Hepatocyte (in vitro differentiated cells): ENCODE results near the gene RNF111. TPM values are rescaled to one million over a fixed set of nuclear protein-coding genes. Genes with fewer than 3 reads are reported as not detected.
A peak's percentile ranks its signal among the peaks of the same experiment; 100 is the strongest.

Experiments used
- DNase-seq: peaks from one replicate; pipeline ENCODE4 v3.0.0-alpha.2; 2016; ENCODE audit warnings: low spot score
- H2AFZ ChIP-seq: fragments of 200-600 bp; sonication (generic); 2 replicates; pipeline ENCODE4 v1.6.0; 2016; ENCODE audit warnings: antibody characterized with exemption, mild to moderate bottlenecking
- H3K27ac ChIP-seq: fragments of 200-600 bp; sonication (generic); 2 replicates; pipeline ENCODE4 v1.5.1; 2016; ENCODE audit warnings: mild to moderate bottlenecking
- H3K27me3 ChIP-seq: fragments of 200-600 bp; sonication (generic); 2 replicates; pipeline ENCODE4 v1.6.1; 2016
- H3K36me3 ChIP-seq: fragments of 200-600 bp; sonication (generic); replicated peaks from 2 replicates; pipeline ENCODE4 v1.5.1; 2016; ENCODE audit warnings: low read depth; ENCODE audit not compliant: insufficient read depth
- H3K4me1 ChIP-seq: fragments of 200-600 bp; sonication (generic); 2 replicates; pipeline ENCODE4 v1.5.1; 2016; ENCODE audit warnings: mild to moderate bottlenecking, moderate library complexity; ENCODE audit not compliant: insufficient read depth
- H3K4me2 ChIP-seq: fragments of 200-600 bp; sonication (generic); 2 replicates; pipeline ENCODE4 v1.6.0; 2016
- H3K4me3 ChIP-seq: fragments of 200-600 bp; sonication (generic); 2 replicates; pipeline ENCODE4 v1.5.1; 2016; ENCODE audit warnings: mild to moderate bottlenecking
- H3K79me2 ChIP-seq: fragments of 200-600 bp; sonication (generic); 2 replicates; pipeline ENCODE4 v1.6.0; 2017; ENCODE audit warnings: mild to moderate bottlenecking
- H3K9me2 ChIP-seq: fragments of 200-600 bp; sonication (generic); replicated peaks from 2 replicates; pipeline ENCODE4 v1.6.0; 2017; ENCODE audit warnings: mild to moderate bottlenecking; ENCODE audit not compliant: insufficient read depth
- H3K9me3 ChIP-seq: fragments of 200-600 bp; sonication (generic); 2 replicates; pipeline ENCODE4 v1.5.1; 2016; ENCODE audit warnings: low read depth, mild to moderate bottlenecking
- H4K20me1 ChIP-seq: fragments of 200-600 bp; sonication (generic); 2 replicates; pipeline ENCODE4 v1.6.0; 2016; ENCODE audit warnings: mild to moderate bottlenecking; ENCODE audit not compliant: insufficient read depth, poor library complexity, severe bottlenecking
- EZH2 ChIP-seq: fragments of 200-600 bp; sonication (generic); IDR thresholded peaks from 2 replicates; pipeline ENCODE4 v1.6.1; 2016; ENCODE audit warnings: antibody characterized with exemption, mild to moderate bottlenecking, borderline replicate concordance
- EZH2phosphoT487 ChIP-seq: fragments of 200-600 bp; sonication (generic); IDR thresholded peaks from one replicate; pipeline ENCODE4 v1.6.1; 2018; ENCODE audit warnings: antibody characterized with exemption, mild to moderate bottlenecking, low read depth, moderate library complexity; ENCODE audit not compliant: unreplicated experiment, severe bottlenecking
- WGBS: methylation state at CpG from one replicate; pipeline ENCODE4 v1.1.6; 2016; ENCODE audit warnings: low lambda C conversion rate; ENCODE audit errors: missing lambda C conversion rate; 5-methylcytosine and 5-hydroxymethylcytosine counted together
- polyA plus RNA-seq: library from polyadenylated mRNA; unstranded; fragments of >200 nt; fragmentation: Nextera tagmentation; extraction: Ambion mirVana; gene quantifications from 2 replicates; pipeline ENCODE4 v1.2.1, GENCODE V29; 2016
- total RNA-seq: library from RNA; depleted of rRNA; stranded (reverse); fragments of >200 nt; gene quantifications from 2 replicates; pipeline ENCODE4 v1.2.3, GENCODE V29; 2014
- TF ChIP-seq, protein P1 (sequence below): fragments of 200-600 bp; sonication (generic); IDR thresholded peaks from 2 replicates; pipeline ENCODE4 v1.5.1; 2016; ENCODE audit warnings: antibody characterized with exemption, mild to moderate bottlenecking; ENCODE audit not compliant: poor library complexity

Gene RNF111
- total and polyA plus RNA-seq, 2 experiments from 2014 or later = 11.3 to 22.1 TPM

DNA sequence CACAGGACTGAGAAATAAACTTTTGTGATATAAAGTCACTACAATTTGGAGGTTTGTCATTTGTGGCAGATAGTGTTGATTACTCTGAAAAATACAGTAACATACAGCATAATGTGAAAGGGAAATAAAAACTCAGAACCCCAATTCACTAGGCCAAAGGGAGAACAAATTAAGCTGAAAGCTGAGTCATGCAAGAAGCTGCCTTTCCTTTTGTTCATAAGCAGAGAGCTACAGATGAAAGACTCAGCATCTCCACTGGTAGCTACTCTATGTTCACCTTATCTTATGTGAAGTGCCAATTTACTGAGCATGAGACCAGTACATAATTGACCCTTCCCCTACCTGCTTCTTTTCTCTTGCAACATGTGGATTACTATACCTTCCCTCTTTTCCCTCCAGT, 34.7 kb upstream of the RNF111 start:
- Histone ChIP-seq H4K20me1 (no peaks in the 10 kb centered on the region), H3K27ac (no peak overlapping the region), H3K4me1 (no peaks in the 10 kb centered on the region), H3K9me3 (no peaks in the 10 kb centered on the region), H3K79me2 (no peaks in the 10 kb centered on the region), H3K4me3 (no peak overlapping the region), H3K4me2 (no peak overlapping the region), H3K36me3 (no peaks in the 10 kb centered on the region), H3K9me2 (no peaks in the 10 kb centered on the region), H2AFZ (no peak overlapping the region), H3K27me3 (no peaks in the 10 kb centered on the region)
- TF ChIP-seq, protein P1, sequence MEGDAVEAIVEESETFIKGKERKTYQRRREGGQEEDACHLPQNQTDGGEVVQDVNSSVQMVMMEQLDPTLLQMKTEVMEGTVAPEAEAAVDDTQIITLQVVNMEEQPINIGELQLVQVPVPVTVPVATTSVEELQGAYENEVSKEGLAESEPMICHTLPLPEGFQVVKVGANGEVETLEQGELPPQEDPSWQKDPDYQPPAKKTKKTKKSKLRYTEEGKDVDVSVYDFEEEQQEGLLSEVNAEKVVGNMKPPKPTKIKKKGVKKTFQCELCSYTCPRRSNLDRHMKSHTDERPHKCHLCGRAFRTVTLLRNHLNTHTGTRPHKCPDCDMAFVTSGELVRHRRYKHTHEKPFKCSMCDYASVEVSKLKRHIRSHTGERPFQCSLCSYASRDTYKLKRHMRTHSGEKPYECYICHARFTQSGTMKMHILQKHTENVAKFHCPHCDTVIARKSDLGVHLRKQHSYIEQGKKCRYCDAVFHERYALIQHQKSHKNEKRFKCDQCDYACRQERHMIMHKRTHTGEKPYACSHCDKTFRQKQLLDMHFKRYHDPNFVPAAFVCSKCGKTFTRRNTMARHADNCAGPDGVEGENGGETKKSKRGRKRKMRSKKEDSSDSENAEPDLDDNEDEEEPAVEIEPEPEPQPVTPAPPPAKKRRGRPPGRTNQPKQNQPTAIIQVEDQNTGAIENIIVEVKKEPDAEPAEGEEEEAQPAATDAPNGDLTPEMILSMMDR = no peak
- TF ChIP-seq EZH2 (no peak), EZH2phosphoT487 (no peak)
- DNase-seq = no peak

DNA sequence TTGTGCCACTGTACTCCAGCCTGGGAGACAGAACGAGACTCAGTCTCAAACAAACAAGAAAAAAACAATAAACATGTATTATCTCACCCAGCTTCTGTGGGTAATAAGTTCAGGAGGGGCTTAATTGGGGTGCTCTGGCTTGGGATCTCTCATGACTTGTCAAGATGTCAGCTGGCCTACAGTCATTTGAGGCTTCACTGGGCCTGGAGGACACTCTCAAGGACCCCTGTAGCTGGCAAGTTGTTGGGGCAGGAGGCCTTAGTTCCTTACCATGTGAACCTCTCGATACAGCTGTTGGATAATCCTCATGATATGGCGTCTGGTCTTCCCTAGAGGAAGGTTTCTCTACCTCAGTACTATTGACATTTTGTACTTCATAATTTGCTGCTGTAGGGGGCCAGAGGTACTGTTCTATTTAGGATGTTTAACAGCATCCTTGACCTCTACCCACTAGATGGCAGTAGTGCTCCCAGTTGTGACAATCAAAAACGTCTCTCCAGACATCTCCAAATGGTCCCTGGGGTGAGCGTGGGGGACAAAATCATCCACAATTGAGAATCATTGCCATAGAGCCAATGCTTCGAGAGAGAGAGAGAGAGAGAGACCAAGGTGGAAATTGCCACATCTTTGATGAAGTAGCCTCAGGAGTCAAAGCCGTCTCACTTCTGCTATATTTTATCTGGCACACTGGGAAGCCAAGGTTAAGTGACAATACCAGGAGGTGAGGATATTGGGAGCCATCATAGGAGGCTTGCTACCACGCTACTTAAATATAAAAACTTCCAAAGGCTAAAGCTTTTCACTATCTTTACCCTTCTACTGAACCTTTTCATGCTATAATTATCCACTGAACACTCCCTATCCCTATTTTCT, 30.1 kb upstream of the RNF111 start:
- no peaks in the 10 kb centered on the region for H3K9me3 ChIP-seq
- H3K27me3 ChIP-seq = no peaks in the 10 kb centered on the region
- no peak overlapping the region for H2AFZ ChIP-seq
- 40% methylated on average over 8 of the region's 8 CpGs for WGBS
- no peak overlapping the region for H3K4me2 ChIP-seq
- H4K20me1 ChIP-seq = no peaks in the 10 kb centered on the region
- no peaks in the 10 kb centered on the region for H3K9me2 ChIP-seq
- no peaks in the 10 kb centered on the region for H3K79me2 ChIP-seq
- no peak overlapping the region for H3K27ac ChIP-seq
- no peak overlapping the region for H3K4me3 ChIP-seq
- no peaks in the 10 kb centered on the region for H3K4me1 ChIP-seq
- DNase-seq = peak; percentile 68
- TF ChIP-seq, protein P1 = peak; percentile 67
- TF ChIP-seq EZH2 (no peak), EZH2phosphoT487 (no peak)
- no peaks in the 10 kb centered on the region for H3K36me3 ChIP-seq

GRCh38 chr15:58958811-58959210, 28.7 kb upstream of the RNF111 start:
- TF ChIP-seq, protein P1 = no peak
- TF ChIP-seq EZH2phosphoT487 = no peak
- no peak for TF ChIP-seq EZH2
- no peak overlapping the region for H3K4me3 ChIP-seq
- no peak for DNase-seq
- no peaks in the 10 kb centered on the region for H3K36me3 ChIP-seq
- no peaks in the 10 kb centered on the region for H3K27me3 ChIP-seq
- H4K20me1 ChIP-seq = no peaks in the 10 kb centered on the region
- 97% methylated on average over 4 of the region's 4 CpGs for WGBS
- no peaks in the 10 kb centered on the region for H3K79me2 ChIP-seq
- H3K4me2 ChIP-seq = no peak overlapping the region
- no peak overlapping the region for H2AFZ ChIP-seq
- H3K9me2 ChIP-seq = no peaks in the 10 kb centered on the region
- H3K4me1 ChIP-seq = no peaks in the 10 kb centered on the region
- no peak overlapping the region for H3K27ac ChIP-seq
- no peaks in the 10 kb centered on the region for H3K9me3 ChIP-seq
